GM23248 (cell line): ENCODE measurements around the gene CDK4. TPM values are rescaled to one million over a fixed set of nuclear protein-coding genes. Genes with fewer than 3 reads are reported as not detected.

ENCODE experiments used
- DNase-seq: peaks from one replicate; pipeline ENCODE4 v3.0.0-alpha.2; 2015
- H2AFZ ChIP-seq: fragments of 200-600 bp; sonication (generic); 2 replicates; pipeline ENCODE4 v1.6.1; 2016; ENCODE audit warnings: antibody characterized with exemption
- H3F3A ChIP-seq: fragments of 200-600 bp; sonication (generic); 2 replicates; pipeline ENCODE4 v1.6.1; 2016; ENCODE audit warnings: mild to moderate bottlenecking, antibody characterized with exemption, mixed run types; ENCODE audit not compliant: insufficient read depth
- H3K27ac ChIP-seq: fragments of 200-600 bp; sonication (generic); 2 replicates; pipeline ENCODE4 v1.5.1; 2016; ENCODE audit warnings: mild to moderate bottlenecking
- H3K27me3 ChIP-seq: fragments of 200-600 bp; sonication (generic); replicated peaks from 2 replicates; pipeline ENCODE4 v1.6.1; 2016; ENCODE audit warnings: mild to moderate bottlenecking; ENCODE audit not compliant: insufficient read depth
- H3K36me3 ChIP-seq: fragments of 200-600 bp; sonication (generic); 2 replicates; pipeline ENCODE4 v1.6.1; 2016; ENCODE audit warnings: low read depth, mild to moderate bottlenecking
- H3K4me1 ChIP-seq: fragments of 200-600 bp; sonication (generic); 2 replicates; pipeline ENCODE4 v1.6.1; 2016; ENCODE audit warnings: mild to moderate bottlenecking; ENCODE audit not compliant: insufficient read depth
- H3K4me2 ChIP-seq: fragments of 200-600 bp; sonication (generic); one replicate; pipeline ENCODE4 v1.6.1; 2016; ENCODE audit warnings: mild to moderate bottlenecking; ENCODE audit not compliant: unreplicated experiment
- H3K4me3 ChIP-seq: fragments of 200-600 bp; sonication (generic); 2 replicates; pipeline ENCODE4 v1.5.1; 2016; ENCODE audit warnings: mild to moderate bottlenecking
- H3K79me2 ChIP-seq: fragments of 200-600 bp; sonication (generic); 2 replicates; pipeline ENCODE4 v1.6.1; 2016; ENCODE audit warnings: mild to moderate bottlenecking; ENCODE audit not compliant: insufficient read depth
- H3K9ac ChIP-seq: fragments of 200-600 bp; sonication (generic); 2 replicates; pipeline ENCODE4 v1.6.1; 2016; ENCODE audit warnings: mild to moderate bottlenecking
- H3K9me2 ChIP-seq: fragments of 200-600 bp; sonication (generic); 2 replicates; pipeline ENCODE4 v1.6.1; 2016; ENCODE audit warnings: mixed run types, mild to moderate bottlenecking, moderate library complexity; ENCODE audit not compliant: insufficient read depth
- H3K9me3 ChIP-seq: fragments of 200-600 bp; sonication (generic); one replicate; pipeline ENCODE4 v1.6.1; 2017; ENCODE audit warnings: low read depth
- H4K20me1 ChIP-seq: fragments of 200-600 bp; sonication (generic); 2 replicates; pipeline ENCODE4 v1.6.0; 2016; ENCODE audit not compliant: insufficient read depth
- EZH2 ChIP-seq: fragments of 200-600 bp; sonication (generic); IDR thresholded peaks from 2 replicates; pipeline ENCODE4 v1.6.1; 2018; ENCODE audit warnings: antibody characterized with exemption, mild to moderate bottlenecking; ENCODE audit not compliant: insufficient read depth, poor library complexity, severe bottlenecking
- EZH2phosphoT487 ChIP-seq: fragments of 200-600 bp; sonication (generic); IDR thresholded peaks from 2 replicates; pipeline ENCODE4 v1.6.1; 2018; ENCODE audit warnings: antibody characterized with exemption, moderate library complexity, mild to moderate bottlenecking, low read depth; ENCODE audit not compliant: insufficient read depth
- WGBS, 2 experiments: methylation state at CpG; one replicate each; pipeline ENCODE4 v1.1.6; 2015 to 2017; ENCODE audit warnings: low lambda C conversion rate in 2 of 2, low coverage in 1 of 2; ENCODE audit errors: missing lambda C conversion rate in 2 of 2; 5-methylcytosine and 5-hydroxymethylcytosine counted together
- in situ Hi-C: fragments of 300-500 bp; cut with MboI; formaldehyde crosslinking; loops from 2 replicates; pipeline ENCODE4 v1.15.0; 2020
- polyA plus RNA-seq: library from polyadenylated mRNA; unstranded; fragments of >200 nt; fragmentation: Nextera tagmentation; extraction: Ambion mirVana; gene quantifications from 2 replicates; pipeline ENCODE4 v1.2.1, GENCODE V29; 2016
- total RNA-seq: library from RNA; depleted of rRNA; stranded (reverse); fragments of >200 nt; shearing (Covaris generic); gene quantifications from 2 replicates; pipeline ENCODE4 v1.2.3, GENCODE V29; 2014

Gene CDK4
- total and polyA plus RNA-seq, 2 experiments from 2014 or later = 123 to 152 TPM

GRCh38 chr12:57782608-57783465, 30.7 kb upstream of the CDK4 start, which contains the start of gene TSFM:
TSFM (plus strand) TSS chr12:57782787; CDS start chr12:57782802, 15 bp downstream.
- H3K4me2 ChIP-seq = peak within 1 kb of the TSS; percentile 93
- H3K4me3 ChIP-seq = peak within 1 kb of the TSS; percentile 98
- peaks cover 3% of the 10 kb centered on the region; the same call in 1 of the 2 replicates for H3K4me1 ChIP-seq
- H3K9me2 ChIP-seq = no peaks in the 10 kb centered on the region
- in situ Hi-C loops = no loop called here
- H3K27me3 ChIP-seq = no peaks in the 10 kb centered on the region
- 1 to 2% methylated on average over 45 of the region's 45 CpGs for WGBS, 2 experiments
- H3K36me3 ChIP-seq = peaks cover 25% of the 10 kb centered on the region
- TF ChIP-seq EZH2phosphoT487 (no peak), EZH2 (no peak)
- peak; percentile 97 for DNase-seq
- peaks cover 17% of the 10 kb centered on the region for H3F3A ChIP-seq
- peak within 1 kb of the TSS; percentile 40 for H3K27ac ChIP-seq
- H3K9ac ChIP-seq = peak within 1 kb of the TSS; percentile 94
- peak within 1 kb of the TSS; percentile 83 for H2AFZ ChIP-seq
- peaks cover 46% of the 10 kb centered on the region for H3K79me2 ChIP-seq
- H4K20me1 ChIP-seq = no peaks in the 10 kb centered on the region
- H3K9me3 ChIP-seq = no peaks in the 10 kb centered on the region

GRCh38 chr12:57782243-57782607, 30.1 kb upstream of the CDK4 start:
- DNase-seq = no peak
- H3K36me3 ChIP-seq = peaks cover 23% of the 10 kb centered on the region
- in situ Hi-C loops = no loop called here
- peaks cover 42% of the 10 kb centered on the region for H3K79me2 ChIP-seq
- peak overlapping the region; percentile 83; the same call in 1 of the 2 replicates for H2AFZ ChIP-seq
- H3K9me3 ChIP-seq = no peaks in the 10 kb centered on the region
- H3K27ac ChIP-seq = no peak overlapping the region
- H3K27me3 ChIP-seq = no peaks in the 10 kb centered on the region
- 3 to 7% methylated on average over 4 of the region's 4 CpGs for whole genome bisulfite sequencing, 2 experiments
- TF ChIP-seq EZH2 (no peak), EZH2phosphoT487 (no peak)
- H3K9ac ChIP-seq = no peak overlapping the region
- H3K9me2 ChIP-seq = no peaks in the 10 kb centered on the region
- H4K20me1 ChIP-seq = no peaks in the 10 kb centered on the region
- H3K4me2 ChIP-seq = no peak overlapping the region
- H3K4me3 ChIP-seq = peak overlapping the region; percentile 98
- peaks cover 3% of the 10 kb centered on the region; the same call in 1 of the 2 replicates for H3K4me1 ChIP-seq
- peaks cover 17% of the 10 kb centered on the region for H3F3A ChIP-seq

- Histone ChIP-seq H3K9ac (no peak overlapping the region), H3F3A (peaks cover 17% of the 10 kb centered on the region), H3K4me3 (no peak overlapping the region), H3K27me3 (no peaks in the 10 kb centered on the region), H3K9me3 (no peaks in the 10 kb centered on the region), H3K27ac (no peak overlapping the region), H3K4me1 (peaks cover 3% of the 10 kb centered on the region; the same call in 1 of the 2 replicates), H3K4me2 (no peak overlapping the region), H3K36me3 (peaks cover 18% of the 10 kb centered on the region), H3K9me2 (no peaks in the 10 kb centered on the region), H3K79me2 (peaks cover 40% of the 10 kb centered on the region), H4K20me1 (no peaks in the 10 kb centered on the region), H2AFZ (no peak overlapping the region)
- in situ Hi-C loops = no loop called here
- 55 to 63% methylated on average over 2 of the region's 2 CpGs for WGBS, 2 experiments
- DNase-seq = no peak
- TF ChIP-seq EZH2phosphoT487 (no peak), EZH2 (no peak)
Observed at GRCh38 chr12:57781801-57782200, 29.7 kb upstream of the CDK4 start.

- no peaks in the 10 kb centered on the region for H3K9me2 ChIP-seq
- peaks cover 13% of the 10 kb centered on the region for H3K36me3 ChIP-seq
- H2AFZ ChIP-seq = no peak overlapping the region
- H3K27ac ChIP-seq = no peak overlapping the region
- no peaks in the 10 kb centered on the region for H3K27me3 ChIP-seq
- DNase-seq = no peak
- peaks cover 17% of the 10 kb centered on the region for H3F3A ChIP-seq
- TF ChIP-seq EZH2 = no peak
- TF ChIP-seq EZH2phosphoT487 = no peak
- 79 to 83% methylated on average over 3 of the region's 3 CpGs for WGBS, 2 experiments
- peaks cover 3% of the 10 kb centered on the region; the same call in 1 of the 2 replicates for H3K4me1 ChIP-seq
- peaks cover 35% of the 10 kb centered on the region for H3K79me2 ChIP-seq
- in situ Hi-C loops = no loop called here
- no peak overlapping the region for H3K9ac ChIP-seq
- H4K20me1 ChIP-seq = no peaks in the 10 kb centered on the region
- H3K9me3 ChIP-seq = no peaks in the 10 kb centered on the region
- H3K4me2 ChIP-seq = no peak overlapping the region
- no peak overlapping the region for H3K4me3 ChIP-seq
Observed at GRCh38 chr12:57781244-57781643, 29.1 kb upstream of the CDK4 start.
